ENCODE results near the gene CCDC43.
"Not testable (repeated sequence)": the region's sequence is repeated elsewhere in the genome, so short reads cannot be mapped to it uniquely, and the experiment has no call there.

CCDC43 gene

DNA sequence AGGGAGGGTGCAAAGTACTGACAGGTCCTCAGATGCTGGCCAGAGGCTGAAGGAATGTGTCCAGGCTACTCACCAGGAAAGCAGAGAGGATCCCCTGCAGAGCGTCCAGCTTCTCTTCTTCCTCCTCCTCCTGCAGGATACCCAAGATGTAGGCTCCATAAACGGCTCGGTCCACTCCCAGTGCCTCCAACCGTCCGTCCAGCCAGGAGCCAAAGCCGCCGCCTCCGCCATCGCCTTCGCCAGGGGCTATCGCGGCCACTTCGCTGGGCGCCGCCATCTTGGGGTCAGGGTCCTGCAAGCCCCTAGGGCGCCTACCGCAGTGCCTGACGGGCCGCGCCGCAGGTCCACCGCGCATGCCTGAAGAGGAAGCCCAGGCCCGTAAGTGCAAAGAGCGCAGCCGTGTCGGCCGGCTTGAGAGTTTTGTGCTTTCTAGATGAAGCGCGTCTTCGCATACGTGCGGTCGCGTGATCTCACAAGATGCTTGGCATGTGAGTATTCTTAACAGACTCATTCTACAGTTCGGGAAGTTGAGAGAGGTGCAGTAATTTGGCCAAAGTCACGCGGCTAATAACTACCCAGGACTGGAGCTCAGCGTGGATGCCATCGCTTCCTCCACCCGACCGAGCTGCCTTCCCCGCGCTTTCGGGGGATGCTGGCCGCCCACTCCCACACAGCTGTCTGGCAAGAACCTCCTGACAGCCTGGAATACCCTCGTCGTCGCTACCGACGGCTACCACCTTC, at the start of gene CCDC43:
Gene CCDC43 (minus strand): TSS at position 300 of the 741 bp plus-strand sequence. CDS start 23 bp downstream, at position 277.
- DNase-seq (ENCODE audit: low read depth) = peak; percentile 83

DNA sequence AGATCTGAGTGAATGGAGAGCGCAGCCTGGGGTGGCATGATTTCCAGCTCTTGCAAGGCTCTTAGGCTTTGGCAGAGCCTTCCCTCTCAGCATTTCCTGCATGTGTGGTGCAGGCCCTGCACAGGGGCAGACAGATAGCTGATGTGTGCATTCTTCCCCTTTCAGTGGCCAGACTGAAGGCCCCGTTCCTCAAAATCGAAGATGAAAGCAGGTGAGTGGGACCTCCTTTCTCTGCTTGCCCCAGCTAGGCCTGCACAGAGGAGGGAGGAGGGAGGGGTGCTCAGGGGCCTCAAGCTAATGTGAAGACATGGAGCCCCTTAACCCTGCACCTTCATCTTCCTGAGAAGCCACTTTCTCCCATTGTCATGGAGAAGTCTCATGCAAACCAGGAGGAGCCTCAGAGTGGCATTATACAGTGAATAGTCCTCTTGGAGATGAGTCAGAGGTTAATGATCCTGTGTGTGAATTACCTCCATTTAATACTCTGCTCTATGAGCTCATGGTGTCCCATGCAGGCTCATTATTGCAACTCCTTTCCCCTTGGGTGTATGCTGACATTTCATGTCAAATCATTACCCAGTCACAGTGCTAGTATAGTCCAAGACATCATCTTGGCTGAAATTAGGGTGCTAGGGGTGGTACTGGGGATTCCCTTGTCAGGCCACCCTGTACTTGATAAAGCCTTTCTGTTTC, 48.8 kb upstream of the CCDC43 start:
- DNase-seq (ENCODE audit: low read depth) = no peak

GRCh38 chr17:44736551-44737240, 47.1 kb upstream of the CCDC43 start:
- no peak for DNase-seq (ENCODE audit: low read depth)

- DNase-seq (ENCODE audit: low read depth) = no peak
Measured at GRCh38 chr17:44734272-44734671, 44.7 kb upstream of the CCDC43 start.

DNA sequence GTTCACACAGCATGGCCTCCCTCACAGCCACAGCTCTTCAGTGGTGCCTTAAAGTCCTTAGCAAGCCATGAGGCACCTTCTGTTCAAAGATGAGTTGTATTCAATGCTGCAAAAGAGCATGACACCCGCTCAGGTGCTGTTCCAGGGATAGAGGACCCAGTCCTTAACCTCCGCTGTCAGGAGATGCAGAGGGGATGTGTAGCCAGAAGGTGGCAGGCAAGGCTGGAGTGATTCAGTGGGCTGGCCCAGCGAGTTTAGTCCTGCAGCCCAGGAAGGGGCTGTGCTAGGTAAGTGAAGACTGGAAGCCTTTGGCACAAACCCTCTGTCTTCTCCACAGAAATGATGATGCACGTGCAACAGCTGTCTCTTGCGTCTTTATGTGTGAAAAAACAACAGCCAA, 44.2 kb upstream of the CCDC43 start:
- no peak for DNase-seq (ENCODE audit: low read depth)

DNA sequence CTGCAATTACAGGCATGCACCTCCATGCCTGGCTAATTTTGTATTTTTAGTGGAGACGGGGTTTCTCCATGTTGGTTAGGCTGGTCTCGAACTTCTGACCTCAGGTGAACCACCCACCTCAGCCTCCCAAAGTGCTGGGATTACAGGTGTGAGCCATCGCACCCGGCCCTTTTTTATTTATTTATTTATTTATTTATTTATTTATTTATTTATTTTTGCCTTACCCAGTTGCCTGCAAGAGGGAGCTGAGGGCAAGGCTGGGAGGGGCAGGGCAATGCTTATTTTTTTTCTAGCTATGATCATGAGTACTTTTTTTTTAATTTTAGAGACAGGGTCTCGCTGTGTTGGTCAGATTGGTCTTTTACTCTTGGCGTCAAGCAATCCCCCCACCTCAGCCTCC, 36.5 kb upstream of the CCDC43 start:
- DNase-seq (ENCODE audit: low read depth) = not testable (repeated sequence)

- DNase-seq (ENCODE audit: low read depth) = no peak
Measured at GRCh38 chr17:44722254-44722653, 32.7 kb upstream of the CCDC43 start.

DNA sequence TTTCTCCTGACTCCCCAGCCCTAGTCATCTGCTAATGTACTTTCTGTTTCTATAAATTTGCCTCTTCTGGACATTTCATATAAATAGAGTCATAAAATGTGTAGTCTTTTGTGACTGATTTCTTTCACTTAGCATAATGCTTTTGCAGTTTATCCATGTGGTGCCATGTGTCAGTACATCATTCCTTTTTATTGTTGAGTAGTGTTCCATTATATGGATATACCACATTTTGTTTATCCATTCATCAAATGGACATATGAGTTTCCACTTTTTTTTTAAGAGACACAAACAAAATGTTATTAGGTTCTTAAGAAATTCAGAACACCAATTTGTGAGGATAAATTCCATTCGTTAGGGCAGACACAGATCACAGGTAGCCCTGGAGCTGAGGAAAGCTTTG, 29.9 kb upstream of the CCDC43 start:
- DNase-seq (ENCODE audit: low read depth) = no peak

DNA sequence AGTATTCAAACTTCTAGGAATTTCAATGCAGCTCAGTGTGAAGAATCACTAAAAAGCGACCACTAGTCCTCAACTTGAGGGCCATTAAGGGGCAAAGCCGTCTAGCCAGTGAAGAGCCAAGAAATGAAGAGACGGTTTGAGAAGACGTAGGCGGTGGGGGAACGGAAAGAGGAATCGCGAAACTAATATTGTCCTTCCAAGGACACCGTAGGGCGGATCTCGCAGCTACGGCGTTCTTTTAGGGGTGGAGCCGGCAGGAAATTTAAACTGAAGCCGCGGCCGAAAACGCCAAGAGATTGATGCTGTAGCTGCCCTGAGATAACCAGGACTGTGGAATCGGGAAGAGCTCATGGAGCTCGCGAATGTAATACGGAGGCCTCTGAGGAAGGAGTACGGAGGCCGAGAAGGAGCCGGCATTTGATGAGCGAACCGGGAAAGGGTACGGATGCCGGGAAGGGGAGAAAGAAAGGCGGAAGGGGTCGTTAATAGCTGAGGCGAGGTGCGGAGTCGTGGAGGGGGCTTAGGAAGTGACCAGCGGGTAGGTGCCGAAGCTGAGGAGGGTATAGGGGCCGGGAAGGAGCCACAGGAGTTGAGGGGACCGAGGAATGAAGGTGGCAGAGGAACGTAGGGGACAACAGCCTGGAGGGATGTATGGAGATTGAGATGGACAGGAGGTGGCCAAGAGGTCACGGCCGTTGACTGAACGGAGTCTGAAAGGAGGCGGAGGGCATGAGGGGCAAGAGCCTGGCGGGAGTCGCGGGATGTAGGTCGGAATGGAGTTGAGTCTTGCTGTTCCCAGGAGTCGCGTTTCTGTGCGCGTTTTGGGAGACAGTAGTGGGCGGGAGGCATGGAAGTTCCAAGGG, 19.1 kb upstream of the CCDC43 start, which contains the start of gene DBF4B:
Gene DBF4B (plus strand): TSS at position 265 of the 863 bp plus-strand sequence. CDS start 156 bp downstream, at position 421.
- peak; percentile 65 for DNase-seq (ENCODE audit: low read depth)

GRCh38 chr17:44707755-44708400, 18.3 kb upstream of the CCDC43 start:
- no peak for DNase-seq (ENCODE audit: low read depth)

GRCh38 chr17:44700288-44700687, 10.7 kb upstream of the CCDC43 start:
- not testable (repeated sequence) for DNase-seq (ENCODE audit: low read depth)

- DNase-seq (ENCODE audit: low read depth) = no peak
Measured at GRCh38 chr17:44693609-44694008, 4.0 kb upstream of the CCDC43 start.

GRCh38 chr17:44690746-44691306, 1.2 kb upstream of the CCDC43 start:
- not testable (repeated sequence) for DNase-seq (ENCODE audit: low read depth)

- no peak for DNase-seq (ENCODE audit: low read depth)
Measured at GRCh38 chr17:44688675-44689476, 700 bp downstream of the CCDC43 start.

DNA sequence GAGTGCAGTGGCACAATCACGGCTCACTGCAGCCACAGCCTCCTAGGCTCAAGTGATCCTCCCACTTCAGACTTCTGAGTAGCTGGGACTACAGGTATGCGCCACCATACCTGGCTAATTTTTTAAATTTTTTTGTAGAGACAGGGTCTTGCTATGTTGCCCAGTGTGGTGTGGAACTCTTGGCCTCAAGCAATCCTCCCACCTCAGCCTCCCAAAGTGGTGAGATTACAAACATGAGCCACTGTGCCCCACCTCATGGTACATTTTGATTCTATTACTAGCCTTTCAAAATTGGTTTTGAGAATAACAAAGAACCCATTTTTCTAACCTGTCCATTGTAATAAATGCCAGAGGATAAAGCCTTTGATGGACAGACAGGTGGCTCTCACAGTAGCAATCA, 1.4 kb downstream of the CCDC43 start:
- no peak for DNase-seq (ENCODE audit: low read depth)

DNA sequence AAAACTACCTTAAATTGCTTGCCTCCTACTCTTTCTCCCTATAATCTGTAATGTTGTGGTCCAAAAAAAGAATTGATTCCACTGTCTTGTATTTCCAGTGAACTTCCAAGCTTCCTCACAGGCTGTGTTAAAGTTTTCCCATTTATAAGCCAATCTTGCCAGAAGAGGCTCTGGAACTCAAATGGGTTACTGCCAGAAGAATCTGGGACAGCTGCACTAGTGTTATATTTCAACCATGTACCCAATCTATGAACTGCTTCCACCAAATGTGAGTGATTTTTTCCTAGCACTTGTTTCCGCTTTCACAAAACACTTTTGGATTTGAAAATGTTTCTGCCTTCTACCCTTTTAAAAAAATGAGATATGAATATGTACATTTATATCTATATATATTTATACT, 1.8 kb downstream of the CCDC43 start:
- no peak for DNase-seq (ENCODE audit: low read depth)

- DNase-seq (ENCODE audit: low read depth) = not testable (repeated sequence)
Measured at GRCh38 chr17:44683303-44683702, 6.3 kb downstream of the CCDC43 start.

DNA sequence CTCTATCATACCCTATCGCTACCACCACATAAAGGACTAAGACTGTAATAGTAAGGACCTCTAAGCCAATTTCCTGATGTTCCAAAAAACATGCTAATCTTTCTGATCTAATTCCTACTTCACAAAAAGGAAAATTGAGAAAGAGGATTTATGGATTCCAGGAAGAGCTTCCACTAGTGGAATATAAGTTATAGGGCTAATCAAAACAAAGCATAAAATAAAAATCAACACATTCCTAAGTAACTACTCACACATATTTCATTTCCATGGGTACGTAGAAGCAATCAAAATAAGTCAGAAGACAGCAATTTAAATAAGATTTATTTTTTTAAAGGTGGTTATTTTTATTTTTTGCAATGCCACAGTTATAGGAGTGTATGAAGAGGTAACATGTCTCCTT, 12.4 kb downstream of the CCDC43 start:
- no peak for DNase-seq (ENCODE audit: low read depth)

DNA sequence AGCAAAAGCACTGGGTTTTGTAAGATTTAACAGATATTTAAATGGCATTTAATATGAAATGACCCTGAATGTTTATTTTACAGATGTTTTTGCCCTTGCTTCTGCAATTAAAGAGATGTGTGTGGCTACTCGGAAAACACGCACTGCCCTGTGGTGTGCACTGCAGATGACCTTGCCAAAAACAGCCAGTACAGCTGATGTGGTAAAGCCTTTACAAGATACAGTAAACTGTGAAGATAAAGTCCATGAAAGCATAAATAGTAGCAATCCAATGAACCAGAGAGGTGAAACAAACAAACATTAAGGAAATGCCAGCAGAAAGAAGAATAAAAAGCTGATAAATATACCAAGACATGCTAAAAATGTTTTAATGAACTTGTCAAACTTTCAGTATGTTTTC, 15.7 kb downstream of the CCDC43 start:
- no peak for DNase-seq (ENCODE audit: low read depth)

DNA sequence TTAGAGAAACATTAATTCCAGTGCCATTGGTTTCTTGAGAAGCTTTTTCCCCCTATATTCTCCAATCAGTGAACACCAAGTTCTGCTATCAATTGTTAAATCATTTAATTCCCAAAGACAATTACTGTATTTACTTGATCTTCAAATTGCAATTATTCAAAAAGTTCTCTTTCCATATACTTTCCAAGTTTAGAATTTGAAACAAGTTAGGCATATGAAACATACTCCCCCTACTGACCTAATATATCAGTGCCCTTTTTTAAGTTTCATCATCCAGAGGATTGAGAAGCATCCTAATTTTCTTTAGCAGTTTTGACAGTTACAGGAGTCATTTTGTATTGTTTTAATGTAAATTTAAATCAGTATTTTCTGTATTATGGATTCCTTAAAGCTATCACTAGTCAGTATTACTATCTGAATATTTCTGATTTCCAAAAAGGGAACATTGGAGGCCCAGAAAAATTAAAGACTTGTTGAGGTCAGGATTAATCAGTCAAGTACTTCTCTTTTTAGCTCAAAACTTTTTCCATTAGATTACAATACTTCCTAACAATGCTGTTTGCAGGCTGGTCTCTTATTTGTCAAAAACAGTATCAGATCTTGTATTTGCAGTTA, 17.0 kb downstream of the CCDC43 start:
- DNase-seq (ENCODE audit: low read depth) = no peak

All from activated T-helper 1 cell treated with Interleukin-2 at 50 U/mL for 16 hours (primary cell).